Kidney (tissue), 14 donors: ENCODE measurements around the gene UBE2J2. TPM values are rescaled to one million over a fixed set of nuclear protein-coding genes. Genes with fewer than 3 reads are reported as not detected.

Source experiments
- DNase-seq, 5 donors: peaks; one replicate each; pipeline ENCODE4 v3.0.0-alpha.2; 2013 to 2020
- FAIRE-seq: peaks from 2 replicates; lab custom pipeline; 2012; peaks lifted over from hg19 to GRCh38; lab: Jason Lieb, UNC
- H3K27ac ChIP-seq, 2 donors: one replicate each; pipeline ENCODE4 v1.7.0; 2013; ENCODE audit warnings: low read depth in 2 of 2, low read length in 2 of 2, inconsistent platforms in 1 of 2
- H3K27me3 ChIP-seq: one replicate; pipeline ENCODE4 v1.7.1; 2013; ENCODE audit warnings: low read length, inconsistent platforms; ENCODE audit not compliant: control insufficient read depth, insufficient read depth
- H3K36me3 ChIP-seq, 3 donors: one replicate each; pipeline versions ENCODE4 v1.7.0 to v1.7.1; 2013; ENCODE audit warnings: low read length in 3 of 3, control low read depth in 1 of 3, inconsistent platforms in 1 of 3; ENCODE audit not compliant: insufficient read depth in 3 of 3, control insufficient read depth in 2 of 3
- H3K4me1 ChIP-seq, 3 donors: one replicate each; pipeline versions ENCODE4 v1.7.0 to v1.7.1; 2013; ENCODE audit warnings: low read length in 3 of 3, inconsistent platforms in 1 of 3, low read depth in 1 of 3; ENCODE audit not compliant: control insufficient read depth in 2 of 3, insufficient read depth in 2 of 3
- H3K4me3 ChIP-seq, 3 donors: one replicate each; pipeline versions ENCODE4 v1.7.0 to v1.8.1; 2013; ENCODE audit warnings: low read length in 3 of 3, control low read depth in 1 of 3, inconsistent platforms in 1 of 3
- H3K9ac ChIP-seq, 3 donors: one replicate each; pipeline versions ENCODE4 v1.7.0 to v1.7.1; 2013; ENCODE audit warnings: low read length in 3 of 3, control low read depth in 1 of 3, inconsistent platforms in 1 of 3
- H3K9me3 ChIP-seq, 3 donors: one replicate each; pipeline versions ENCODE4 v1.7.0 to v1.7.1; 2013; ENCODE audit warnings: low read length in 3 of 3, control low read depth in 1 of 3, inconsistent platforms in 1 of 3; ENCODE audit not compliant: control insufficient read depth in 2 of 3, insufficient read depth in 1 of 3
- CTCF ChIP-seq: IDR thresholded peaks from 3 replicates; pipeline ENCODE4 v1.5.1; 2012; ENCODE audit warnings: mild to moderate bottlenecking, moderate library complexity, borderline replicate concordance; ENCODE audit not compliant: insufficient read depth; ENCODE audit errors: extremely low read depth
- intact Hi-C: fragments of 100-400 bp; cut with DNase I; formaldehyde crosslinking; loops from one replicate; pipeline ENCODE4 v1.11.1; 2022
- polyA plus RNA-seq: library from polyadenylated mRNA; stranded (reverse); fragments of 350-450 nt; fragmentation: Illumina TruSeq; extraction: RNeasy Lipid Tissue Mini Kit (QIAGEN cat#74804); gene quantifications from one replicate; pipeline ENCODE4 v1.2.3, GENCODE V29; 2014; ENCODE audit warnings: low read depth, low replicate concordance; ENCODE audit not compliant: insufficient read depth
- total RNA-seq: library from RNA; stranded (reverse); fragmentation: NEBNext Ultra II Directional; extraction: Animal tissue kit (Norgen Biotek cat#: 25700); gene quantifications from one replicate; pipeline ENCODE4 v1.2.1, GENCODE V29; 2021
- donor health status: control.
- donor health status: control.
- donor health status: control.
- donor health status: control.
- donor health status: control.
- donor health status: DM: yes; HTN: yes; CAD: no.
- donor health status: Normal renal cell carcinoma (clear cell type).

Gene UBE2J2
- total and polyA plus RNA-seq, 2 donors from 2014 or later, result 56.6 to 57.4 TPM

- no peak overlapping the region for H3K4me3 ChIP-seq
- H3K27ac ChIP-seq, result no peak overlapping the region
- DNase-seq, result peak in 4 of 5 donors; percentile 77 to 89 (median 84)
- TF ChIP-seq CTCF, result peak; percentile 71
- FAIRE-seq, result no peak
- no peak overlapping the region for H3K9ac ChIP-seq
- intact Hi-C loops, result loop anchor here (10.0 kb wide), 1 partner anchor 167 kb away; no protein-coding TSS in a partner anchor
- no peaks in the 10 kb centered on the region for H3K27me3 ChIP-seq
- peaks cover 0 to 5% (median 0%) of the 10 kb centered on the region in 3 donors for H3K4me1 ChIP-seq
- H3K36me3 ChIP-seq, result no peaks in the 10 kb centered on the region
- H3K9me3 ChIP-seq, result no peaks in the 10 kb centered on the region
These were observed 18.1 kb upstream of the UBE2J2 start for GRCh38 chr1:1291548-1292441.

- Histone ChIP-seq H3K9me3 (no peaks in the 10 kb centered on the region), H3K36me3 (no peaks in the 10 kb centered on the region), H3K4me1 (peaks cover 0 to 5% (median 0%) of the 10 kb centered on the region in 3 donors), H3K27me3 (no peaks in the 10 kb centered on the region), H3K27ac (no peak overlapping the region), H3K9ac (no peak overlapping the region), H3K4me3 (no peak overlapping the region)
- TF ChIP-seq CTCF, result no peak
- intact Hi-C loops, result loop anchor here (10.0 kb wide), 1 partner anchor 166 kb away; no protein-coding TSS in a partner anchor
- DNase-seq, result no peak
- FAIRE-seq, result no peak
These were observed 17.4 kb upstream of the UBE2J2 start for GRCh38 chr1:1291023-1291528.

- intact Hi-C loops, result loop anchor here (10.0 kb wide), 1 partner anchor 165 kb away; no protein-coding TSS in a partner anchor
These were observed 16.6 kb upstream of the UBE2J2 start for GRCh38 chr1:1290238-1290731.

More at GRCh38 chr1:1290238-1290731, 16.6 kb upstream of the UBE2J2 start:
- Histone ChIP-seq H3K4me1 (peaks cover 0 to 5% (median 0%) of the 10 kb centered on the region in 3 donors), H3K9me3 (no peaks in the 10 kb centered on the region), H3K36me3 (no peaks in the 10 kb centered on the region), H3K9ac (no peak overlapping the region), H3K27me3 (no peaks in the 10 kb centered on the region), H3K4me3 (no peak overlapping the region), H3K27ac (no peak overlapping the region)
- no peak for DNase-seq
- TF ChIP-seq CTCF, result peak; percentile 67
- no peak for FAIRE-seq
